GM12873 (cell line): Measurements from ENCODE around the gene BAHD1.

Experiments
- TF ChIP-seq, protein P1 (sequence below): IDR thresholded peaks from 2 replicates; pipeline ENCODE4 v1.5.1; 2012; ENCODE audit warnings: low read depth, mild to moderate bottlenecking, moderate library complexity, low read length, control low read depth; ENCODE audit not compliant: insufficient read depth; ENCODE audit errors: missing control alignments

BAHD1 gene

DNA sequence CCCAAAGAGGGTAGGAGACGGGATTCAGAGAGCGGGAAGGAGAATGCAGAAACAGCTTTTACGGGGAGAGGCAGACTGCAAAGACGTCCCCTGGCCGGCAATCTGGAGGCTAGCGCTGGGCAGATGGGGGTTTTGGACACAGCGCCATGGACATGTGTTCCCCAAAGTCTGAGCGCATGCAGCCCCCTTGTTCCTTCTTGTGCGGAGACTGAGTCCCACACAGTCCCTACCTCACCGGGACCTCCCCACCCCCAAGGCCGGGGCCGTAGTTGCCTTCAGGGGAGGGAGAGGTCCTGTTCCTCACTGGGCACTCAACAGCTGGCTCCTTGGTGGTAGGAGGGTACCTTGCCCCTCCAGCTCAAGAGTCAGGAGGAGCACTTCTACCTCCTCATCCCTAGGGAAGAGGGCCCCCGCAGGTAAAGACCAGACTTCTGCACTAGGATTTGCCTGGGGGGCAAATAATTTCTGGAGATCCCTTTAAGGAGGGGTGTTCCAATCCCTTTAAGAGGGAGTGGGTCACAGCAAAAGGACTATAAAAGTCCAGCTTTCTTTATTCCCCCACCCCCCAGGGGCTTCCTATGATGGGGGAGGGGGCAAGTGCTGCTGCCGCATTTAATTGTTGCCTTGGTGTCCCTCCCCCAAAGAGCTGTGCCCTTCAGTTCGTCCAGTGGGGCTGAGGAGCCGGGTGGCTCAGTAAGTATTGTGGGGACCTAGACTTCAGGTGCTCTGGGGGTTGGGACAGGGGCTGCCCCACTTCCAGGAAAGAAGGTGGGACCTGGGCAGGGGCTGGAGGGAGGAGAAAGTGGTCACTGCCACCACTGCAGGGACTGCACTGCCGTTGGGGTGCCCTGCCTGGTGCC lies 3.6 kb upstream of the BAHD1 start:
- TF ChIP-seq, protein P1, sequence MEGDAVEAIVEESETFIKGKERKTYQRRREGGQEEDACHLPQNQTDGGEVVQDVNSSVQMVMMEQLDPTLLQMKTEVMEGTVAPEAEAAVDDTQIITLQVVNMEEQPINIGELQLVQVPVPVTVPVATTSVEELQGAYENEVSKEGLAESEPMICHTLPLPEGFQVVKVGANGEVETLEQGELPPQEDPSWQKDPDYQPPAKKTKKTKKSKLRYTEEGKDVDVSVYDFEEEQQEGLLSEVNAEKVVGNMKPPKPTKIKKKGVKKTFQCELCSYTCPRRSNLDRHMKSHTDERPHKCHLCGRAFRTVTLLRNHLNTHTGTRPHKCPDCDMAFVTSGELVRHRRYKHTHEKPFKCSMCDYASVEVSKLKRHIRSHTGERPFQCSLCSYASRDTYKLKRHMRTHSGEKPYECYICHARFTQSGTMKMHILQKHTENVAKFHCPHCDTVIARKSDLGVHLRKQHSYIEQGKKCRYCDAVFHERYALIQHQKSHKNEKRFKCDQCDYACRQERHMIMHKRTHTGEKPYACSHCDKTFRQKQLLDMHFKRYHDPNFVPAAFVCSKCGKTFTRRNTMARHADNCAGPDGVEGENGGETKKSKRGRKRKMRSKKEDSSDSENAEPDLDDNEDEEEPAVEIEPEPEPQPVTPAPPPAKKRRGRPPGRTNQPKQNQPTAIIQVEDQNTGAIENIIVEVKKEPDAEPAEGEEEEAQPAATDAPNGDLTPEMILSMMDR = no peak

DNA sequence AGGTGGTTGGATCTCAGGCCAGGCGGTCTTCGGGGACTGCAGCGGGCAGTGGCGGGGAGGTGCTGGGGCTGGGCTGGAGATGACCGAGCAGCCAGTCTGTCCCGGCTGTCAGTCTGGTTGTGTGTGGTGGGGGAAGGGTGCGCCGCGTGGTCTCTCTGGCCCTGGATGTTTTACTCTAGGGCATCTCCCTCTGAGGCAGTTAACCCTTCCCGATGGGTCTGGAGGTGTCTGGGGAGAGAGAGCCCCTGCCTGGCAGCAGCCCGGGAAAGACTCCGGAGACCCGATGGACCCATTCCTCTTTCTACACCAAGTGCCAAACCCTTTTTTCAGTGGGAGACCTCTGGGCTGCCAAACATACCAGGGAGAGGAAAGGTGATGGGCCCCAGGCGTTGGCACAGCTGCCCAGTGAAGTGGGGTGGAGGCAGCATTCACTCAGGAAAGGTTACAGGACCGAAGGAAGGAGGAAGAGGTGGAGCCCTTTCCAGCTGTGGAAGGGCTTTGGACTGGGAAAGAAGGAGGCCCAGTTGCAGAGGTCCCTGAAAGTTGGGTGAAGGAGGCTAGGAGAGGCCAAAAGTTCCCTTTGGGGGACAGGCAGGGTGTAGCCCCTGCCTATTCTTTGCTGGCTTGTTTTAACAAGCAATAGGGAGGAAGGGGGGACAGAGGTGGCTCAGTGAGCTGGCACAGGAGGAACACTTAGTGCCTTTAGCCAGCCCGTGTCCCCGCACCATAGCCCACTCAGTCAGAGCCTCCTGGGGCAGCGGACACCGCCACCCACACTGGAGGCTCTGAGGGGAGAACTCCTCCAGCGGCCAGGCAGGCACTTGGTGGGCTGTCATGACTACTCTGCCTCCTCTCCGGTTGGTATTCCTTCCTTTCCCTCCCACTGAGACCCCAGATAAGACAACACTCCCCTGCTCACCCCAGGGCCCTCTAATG lies 2.7 kb upstream of the BAHD1 start:
- TF ChIP-seq, protein P1 = no peak

- TF ChIP-seq, protein P1 = no peak
These were observed 2.0 kb upstream of the BAHD1 start for GRCh38 chr15:40438712-40439111.

GRCh38 chr15:40439461-40439959 lies 1.2 kb upstream of the BAHD1 start:
- TF ChIP-seq, protein P1 = no peak

GRCh38 chr15:40439960-40440742 lies 602 bp upstream of the BAHD1 start:
- TF ChIP-seq, protein P1 = no peak

DNA sequence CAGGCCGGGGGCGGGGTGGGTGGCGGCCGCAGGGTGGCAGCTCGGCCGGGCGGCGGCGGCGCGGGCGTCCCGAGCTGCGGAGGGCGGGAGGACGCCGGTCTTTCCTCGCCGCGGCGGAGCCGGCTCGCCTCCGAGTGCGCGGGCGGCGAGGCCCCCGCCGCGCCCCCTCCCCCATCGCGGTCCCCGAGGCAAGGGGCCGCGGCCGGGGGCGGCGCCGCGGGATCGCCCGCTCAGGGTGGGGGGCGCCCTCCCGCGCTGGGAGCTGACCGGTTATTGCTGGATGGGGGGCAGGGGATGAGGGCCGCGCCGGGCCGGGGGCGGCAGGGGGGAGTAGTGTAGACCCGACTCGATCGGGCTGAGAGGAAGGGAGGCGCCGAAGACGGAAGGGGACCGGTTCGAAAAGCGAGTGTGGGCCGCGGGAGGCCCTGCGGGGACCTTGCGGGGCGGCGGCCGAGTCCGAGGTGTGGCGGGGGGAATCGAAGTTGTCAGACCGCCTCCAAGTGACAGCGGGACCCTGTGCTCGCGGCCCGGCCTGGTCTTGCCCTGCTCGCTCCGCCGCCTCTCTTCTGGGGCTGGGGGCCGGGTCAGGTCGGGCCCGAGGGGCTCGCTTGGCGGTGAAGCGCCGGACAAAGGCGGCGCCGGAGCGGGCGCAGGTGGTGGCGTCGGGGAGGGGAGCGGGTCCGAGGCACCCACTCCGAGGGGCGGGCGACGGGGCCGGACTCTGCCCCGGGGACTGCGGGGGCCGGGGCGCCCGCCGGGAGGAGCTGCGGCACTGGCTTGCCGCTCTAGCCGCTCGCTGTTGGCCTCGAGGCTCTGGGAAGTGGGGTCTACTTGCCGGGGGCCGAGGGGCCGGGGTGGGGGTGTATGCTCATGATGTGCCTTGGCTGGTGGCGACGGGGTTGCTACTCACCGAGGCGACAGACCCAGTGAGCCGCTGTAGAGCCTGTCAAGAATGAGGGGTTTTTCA lies 1.1 kb downstream of the BAHD1 start:
- TF ChIP-seq, protein P1 = peak; percentile 11
